Transverse colon (tissue), 3 donors: ENCODE measurements around the gene AWAT2.

Experiments
- EP300 ChIP-seq: sonication (generic); formaldehyde crosslinking; IDR thresholded peaks from one replicate; pipeline ENCODE4 v1.6.1; 2017; ENCODE audit warnings: antibody characterized with exemption, low read depth
- POLR2A ChIP-seq: fragments of 450-650 bp; IDR thresholded peaks from one replicate; pipeline ENCODE4 v1.6.1; 2016; ENCODE audit warnings: antibody characterized with exemption, mild to moderate bottlenecking, moderate library complexity
- TF ChIP-seq, protein P1 (sequence below), 5 experiments: fragments of 200-600 bp in 3 of 5; fragments of 450-650 bp in 2 of 5; sonication (generic) in 3 of 5; IDR thresholded peaks; 1 replicate in 2 of 5; 2 replicates in 3 of 5; pipeline ENCODE4 v1.5.1; 2016 to 2017; ENCODE audit warnings: antibody characterized with exemption in 5 of 5, inconsistent platforms in 3 of 5, mild to moderate bottlenecking in 2 of 5, moderate library complexity in 1 of 5

DNA sequence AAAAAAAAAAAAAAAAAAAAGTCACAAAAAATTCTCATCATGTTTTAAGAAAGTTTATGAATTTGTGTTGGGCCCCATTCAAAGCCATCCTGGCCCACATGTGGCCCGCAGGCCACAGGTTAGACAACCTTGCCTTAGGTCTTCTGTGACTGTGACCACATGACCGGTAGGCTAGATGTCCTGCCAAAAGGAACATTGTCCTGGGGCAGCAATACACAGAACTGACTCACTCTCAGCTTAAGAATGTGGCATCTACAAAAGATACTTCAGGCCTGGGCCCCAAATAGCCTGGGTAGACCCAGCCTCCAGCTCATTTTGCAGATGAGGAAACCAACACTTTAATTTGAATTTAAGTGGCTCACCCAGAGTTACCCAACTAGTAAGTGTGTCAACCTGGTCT lies 10.0 kb downstream of the AWAT2 start:
- TF ChIP-seq, protein P1, sequence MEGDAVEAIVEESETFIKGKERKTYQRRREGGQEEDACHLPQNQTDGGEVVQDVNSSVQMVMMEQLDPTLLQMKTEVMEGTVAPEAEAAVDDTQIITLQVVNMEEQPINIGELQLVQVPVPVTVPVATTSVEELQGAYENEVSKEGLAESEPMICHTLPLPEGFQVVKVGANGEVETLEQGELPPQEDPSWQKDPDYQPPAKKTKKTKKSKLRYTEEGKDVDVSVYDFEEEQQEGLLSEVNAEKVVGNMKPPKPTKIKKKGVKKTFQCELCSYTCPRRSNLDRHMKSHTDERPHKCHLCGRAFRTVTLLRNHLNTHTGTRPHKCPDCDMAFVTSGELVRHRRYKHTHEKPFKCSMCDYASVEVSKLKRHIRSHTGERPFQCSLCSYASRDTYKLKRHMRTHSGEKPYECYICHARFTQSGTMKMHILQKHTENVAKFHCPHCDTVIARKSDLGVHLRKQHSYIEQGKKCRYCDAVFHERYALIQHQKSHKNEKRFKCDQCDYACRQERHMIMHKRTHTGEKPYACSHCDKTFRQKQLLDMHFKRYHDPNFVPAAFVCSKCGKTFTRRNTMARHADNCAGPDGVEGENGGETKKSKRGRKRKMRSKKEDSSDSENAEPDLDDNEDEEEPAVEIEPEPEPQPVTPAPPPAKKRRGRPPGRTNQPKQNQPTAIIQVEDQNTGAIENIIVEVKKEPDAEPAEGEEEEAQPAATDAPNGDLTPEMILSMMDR (IDR thresholded peaks at IDR 0.05), result no peak
- no peak for TF ChIP-seq POLR2A
- TF ChIP-seq EP300, result no peak
